GM12864 (cell line): Measurements from ENCODE around the gene YWHAH.
A peak's percentile ranks its signal among the peaks of the same experiment; 100 is the strongest.

Experiments used
- DNase-seq: peaks from one replicate; pipeline ENCODE4 v3.0.0-alpha.2; 2011; ENCODE audit warnings: low read depth
- H3K4me3 ChIP-seq: 2 replicates; pipeline ENCODE4 v1.5.1; 2011; ENCODE audit warnings: mild to moderate bottlenecking, low read depth, low read length, control low read depth
- TF ChIP-seq, protein P1 (sequence below): IDR thresholded peaks from 2 replicates; pipeline ENCODE4 v1.5.1; 2011; ENCODE audit warnings: low read depth, mild to moderate bottlenecking, moderate library complexity, low read length, control low read depth, inconsistent platforms; ENCODE audit errors: missing control alignments

YWHAH gene

DNA sequence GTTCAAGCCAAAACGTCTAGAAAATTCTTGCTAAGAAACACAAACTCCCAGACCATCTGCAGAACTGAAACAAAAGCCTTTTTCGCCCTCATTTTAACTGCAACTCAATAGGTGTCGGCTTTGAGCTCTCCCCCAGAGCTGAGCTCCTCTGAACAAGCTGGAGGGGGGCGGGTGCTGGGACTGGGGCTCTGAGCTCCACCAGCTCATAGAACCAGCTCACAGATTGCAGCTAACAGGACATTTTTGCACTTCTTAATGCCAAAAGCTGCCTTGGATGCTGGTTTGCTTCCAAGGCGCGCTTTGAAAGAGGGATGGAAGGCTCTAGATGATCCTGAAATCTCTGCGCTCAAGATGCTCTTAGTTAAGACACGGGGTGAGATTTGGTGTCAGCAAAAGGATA lies 6.0 kb upstream of the YWHAH start:
- DNase-seq, result no peak
- no peak overlapping the region for H3K4me3 ChIP-seq
- TF ChIP-seq, protein P1, sequence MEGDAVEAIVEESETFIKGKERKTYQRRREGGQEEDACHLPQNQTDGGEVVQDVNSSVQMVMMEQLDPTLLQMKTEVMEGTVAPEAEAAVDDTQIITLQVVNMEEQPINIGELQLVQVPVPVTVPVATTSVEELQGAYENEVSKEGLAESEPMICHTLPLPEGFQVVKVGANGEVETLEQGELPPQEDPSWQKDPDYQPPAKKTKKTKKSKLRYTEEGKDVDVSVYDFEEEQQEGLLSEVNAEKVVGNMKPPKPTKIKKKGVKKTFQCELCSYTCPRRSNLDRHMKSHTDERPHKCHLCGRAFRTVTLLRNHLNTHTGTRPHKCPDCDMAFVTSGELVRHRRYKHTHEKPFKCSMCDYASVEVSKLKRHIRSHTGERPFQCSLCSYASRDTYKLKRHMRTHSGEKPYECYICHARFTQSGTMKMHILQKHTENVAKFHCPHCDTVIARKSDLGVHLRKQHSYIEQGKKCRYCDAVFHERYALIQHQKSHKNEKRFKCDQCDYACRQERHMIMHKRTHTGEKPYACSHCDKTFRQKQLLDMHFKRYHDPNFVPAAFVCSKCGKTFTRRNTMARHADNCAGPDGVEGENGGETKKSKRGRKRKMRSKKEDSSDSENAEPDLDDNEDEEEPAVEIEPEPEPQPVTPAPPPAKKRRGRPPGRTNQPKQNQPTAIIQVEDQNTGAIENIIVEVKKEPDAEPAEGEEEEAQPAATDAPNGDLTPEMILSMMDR, result no peak

DNA sequence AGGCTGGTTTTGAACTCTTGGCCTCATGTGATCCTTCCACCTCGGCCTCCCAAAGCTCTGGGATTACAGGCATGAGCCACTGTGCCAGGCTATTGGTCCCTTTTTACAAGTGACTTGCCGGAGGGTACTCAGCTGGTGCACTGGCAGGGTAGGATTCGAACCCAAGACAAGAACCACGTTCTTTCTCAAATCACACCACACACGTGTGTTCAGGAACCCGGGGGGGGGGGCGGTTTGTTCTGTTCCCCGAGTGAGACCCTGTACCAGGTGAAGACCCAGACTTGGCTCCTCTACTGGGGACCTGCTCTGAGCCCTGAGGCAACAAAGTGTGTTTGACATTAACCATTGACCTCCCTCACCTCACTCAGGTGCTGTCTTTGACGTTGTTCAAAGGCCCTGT lies 3.8 kb upstream of the YWHAH start:
- DNase-seq, result no peak
- H3K4me3 ChIP-seq, result no peak overlapping the region
- TF ChIP-seq, protein P1, result no peak

DNA sequence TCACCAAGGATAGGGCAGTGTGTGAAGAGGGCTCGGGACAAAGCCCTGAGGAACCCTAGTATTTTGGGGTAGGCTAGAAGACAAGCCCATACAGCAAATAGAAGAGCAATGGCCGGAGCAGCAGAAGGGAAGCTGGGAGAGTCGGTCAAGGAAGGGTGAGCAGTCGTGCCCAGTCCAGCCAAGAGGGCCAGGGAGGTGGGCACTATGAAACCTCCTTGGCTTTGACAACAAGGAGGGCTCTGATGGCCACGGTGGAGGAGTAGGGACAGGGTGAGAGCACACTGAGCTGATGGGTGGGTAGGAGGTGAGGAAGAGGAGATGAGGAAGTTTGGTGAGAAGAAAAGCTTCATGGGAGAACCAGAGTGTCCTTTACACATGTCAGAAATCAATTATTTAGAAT lies 2.2 kb upstream of the YWHAH start:
- TF ChIP-seq, protein P1, result no peak

DNA sequence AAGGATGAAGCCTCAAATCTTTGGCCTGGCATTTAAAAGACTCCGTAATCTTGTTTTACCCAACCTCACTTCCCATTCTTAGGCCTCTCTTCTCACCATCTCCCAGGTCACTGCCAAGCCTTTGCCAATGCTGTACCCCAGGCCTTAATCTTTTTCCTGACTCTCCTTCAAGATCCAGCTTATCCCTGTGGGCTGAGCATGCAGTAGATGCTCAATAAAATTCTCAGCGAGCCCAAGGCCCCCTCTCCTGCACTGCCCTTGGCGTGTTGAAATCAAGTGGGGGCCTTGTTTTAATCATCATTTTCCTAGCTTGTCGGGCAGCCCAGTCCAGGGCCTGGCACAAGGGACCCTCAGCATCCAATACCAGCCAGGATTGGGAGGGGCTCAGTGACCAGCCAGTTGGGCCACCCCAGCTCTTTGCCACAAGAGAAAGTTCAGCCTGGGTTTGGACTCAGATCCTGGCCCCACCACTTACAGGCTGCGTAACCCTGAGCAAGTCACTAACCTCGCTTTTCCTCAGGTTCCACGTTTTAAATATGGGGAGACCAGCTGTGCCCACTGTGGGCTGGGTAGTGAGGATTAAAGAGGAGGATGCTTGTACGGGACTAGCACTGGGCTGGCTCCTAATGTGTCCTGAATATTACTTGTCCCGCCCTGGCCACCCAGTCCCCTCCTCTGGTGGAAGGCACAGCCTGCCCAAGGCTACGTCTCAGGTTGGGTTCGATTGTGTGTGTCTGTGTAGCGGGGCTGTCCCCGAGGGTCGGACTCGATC lies 943 bp upstream of the YWHAH start:
- no peak for DNase-seq
- TF ChIP-seq, protein P1, result no peak
- H3K4me3 ChIP-seq, result peak overlapping the region; percentile 78

More for the DNA sequence above, 2.2 kb upstream of the YWHAH start:
- no peak overlapping the region for H3K4me3 ChIP-seq
- DNase-seq, result no peak

DNA sequence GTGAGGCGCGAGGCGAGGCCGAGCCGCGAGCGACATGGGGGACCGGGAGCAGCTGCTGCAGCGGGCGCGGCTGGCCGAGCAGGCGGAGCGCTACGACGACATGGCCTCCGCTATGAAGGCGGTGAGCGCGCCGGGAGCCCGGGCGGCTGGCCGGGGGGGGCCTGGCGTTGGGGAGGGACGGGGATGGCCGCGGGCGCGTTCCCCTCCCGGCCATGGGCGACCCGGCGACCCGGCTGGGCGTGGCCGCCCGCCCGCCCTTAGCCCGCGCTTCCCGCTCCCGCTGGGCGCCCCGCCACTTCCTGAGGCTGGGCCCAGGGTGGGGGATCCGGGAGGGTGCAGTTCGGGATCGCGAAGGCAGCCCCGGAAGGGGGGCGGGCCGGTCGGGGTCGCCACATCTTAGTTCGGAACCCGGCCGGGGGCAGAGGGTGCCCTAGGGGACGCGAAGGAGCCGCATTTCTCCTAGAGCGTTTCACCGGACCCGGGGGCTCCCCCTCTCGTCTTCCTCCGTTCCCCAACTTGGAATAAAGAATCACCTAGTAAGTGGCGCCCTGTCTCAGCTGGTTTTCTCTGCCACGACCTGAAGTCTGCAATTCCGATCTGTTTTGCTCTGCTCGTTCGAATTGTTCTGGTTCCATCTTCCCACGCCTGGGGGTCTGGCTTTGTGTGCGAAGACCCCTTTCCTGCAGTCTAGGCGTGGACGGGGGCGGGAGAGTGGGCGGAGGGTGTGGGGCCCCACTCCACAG lies 536 bp downstream of the YWHAH start:
- TF ChIP-seq, protein P1, result no peak
- no peak for DNase-seq
- H3K4me3 ChIP-seq, result peak overlapping the region; percentile 78

DNA sequence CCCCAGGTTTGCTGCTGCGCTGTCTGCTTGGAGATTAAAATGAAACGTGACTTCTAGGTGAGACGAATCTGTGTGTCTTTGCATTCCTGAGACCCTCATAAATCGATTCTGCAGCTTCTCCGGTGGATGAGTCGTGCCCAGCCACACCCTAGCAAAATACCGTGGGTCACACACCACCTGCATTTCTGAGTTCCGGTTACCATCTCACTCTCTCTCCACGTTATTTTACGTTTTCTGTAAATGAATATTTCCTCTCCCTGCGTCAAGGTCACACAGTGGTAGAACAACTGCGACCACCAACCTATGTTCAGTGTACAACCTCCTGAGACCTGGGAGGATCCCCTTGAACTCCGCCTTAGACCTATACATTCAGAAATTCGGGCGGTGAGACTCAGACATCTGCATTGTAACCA lies 1.1 kb downstream of the YWHAH start:
- peak overlapping the region; percentile 78 for H3K4me3 ChIP-seq
- DNase-seq, result no peak
- TF ChIP-seq, protein P1, result no peak
